ENCODE measurements around the gene PRDM5. TPM values are rescaled to one million over a fixed set of nuclear protein-coding genes. Genes with fewer than 3 reads are reported as not detected.

PRDM5 gene
- total and polyA plus RNA-seq, 9 of the 15 experiments (the other 6 are each of a cell fraction or from before 2014, with no cell fraction given) = not detected

DNA sequence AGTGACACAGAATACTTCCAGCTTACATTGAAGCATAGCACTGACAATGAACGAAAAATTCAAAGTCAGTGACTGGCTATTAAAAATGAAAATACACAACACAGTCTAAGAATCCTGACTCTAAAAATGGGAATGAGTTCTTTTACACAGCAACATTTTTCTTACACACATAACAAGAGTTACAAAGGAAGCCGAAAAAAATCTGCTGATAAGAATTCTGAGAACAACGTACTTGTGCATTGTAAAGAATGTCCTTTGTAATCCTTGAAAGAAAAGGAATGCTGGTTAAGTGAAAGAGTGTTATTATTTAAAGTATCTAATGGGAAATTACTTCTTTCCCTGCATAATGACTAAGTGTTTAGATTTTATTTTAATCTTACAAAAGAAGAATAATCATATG, 199.4 kb downstream of the PRDM5 start (continued):
- TF ChIP-seq, protein P1, sequence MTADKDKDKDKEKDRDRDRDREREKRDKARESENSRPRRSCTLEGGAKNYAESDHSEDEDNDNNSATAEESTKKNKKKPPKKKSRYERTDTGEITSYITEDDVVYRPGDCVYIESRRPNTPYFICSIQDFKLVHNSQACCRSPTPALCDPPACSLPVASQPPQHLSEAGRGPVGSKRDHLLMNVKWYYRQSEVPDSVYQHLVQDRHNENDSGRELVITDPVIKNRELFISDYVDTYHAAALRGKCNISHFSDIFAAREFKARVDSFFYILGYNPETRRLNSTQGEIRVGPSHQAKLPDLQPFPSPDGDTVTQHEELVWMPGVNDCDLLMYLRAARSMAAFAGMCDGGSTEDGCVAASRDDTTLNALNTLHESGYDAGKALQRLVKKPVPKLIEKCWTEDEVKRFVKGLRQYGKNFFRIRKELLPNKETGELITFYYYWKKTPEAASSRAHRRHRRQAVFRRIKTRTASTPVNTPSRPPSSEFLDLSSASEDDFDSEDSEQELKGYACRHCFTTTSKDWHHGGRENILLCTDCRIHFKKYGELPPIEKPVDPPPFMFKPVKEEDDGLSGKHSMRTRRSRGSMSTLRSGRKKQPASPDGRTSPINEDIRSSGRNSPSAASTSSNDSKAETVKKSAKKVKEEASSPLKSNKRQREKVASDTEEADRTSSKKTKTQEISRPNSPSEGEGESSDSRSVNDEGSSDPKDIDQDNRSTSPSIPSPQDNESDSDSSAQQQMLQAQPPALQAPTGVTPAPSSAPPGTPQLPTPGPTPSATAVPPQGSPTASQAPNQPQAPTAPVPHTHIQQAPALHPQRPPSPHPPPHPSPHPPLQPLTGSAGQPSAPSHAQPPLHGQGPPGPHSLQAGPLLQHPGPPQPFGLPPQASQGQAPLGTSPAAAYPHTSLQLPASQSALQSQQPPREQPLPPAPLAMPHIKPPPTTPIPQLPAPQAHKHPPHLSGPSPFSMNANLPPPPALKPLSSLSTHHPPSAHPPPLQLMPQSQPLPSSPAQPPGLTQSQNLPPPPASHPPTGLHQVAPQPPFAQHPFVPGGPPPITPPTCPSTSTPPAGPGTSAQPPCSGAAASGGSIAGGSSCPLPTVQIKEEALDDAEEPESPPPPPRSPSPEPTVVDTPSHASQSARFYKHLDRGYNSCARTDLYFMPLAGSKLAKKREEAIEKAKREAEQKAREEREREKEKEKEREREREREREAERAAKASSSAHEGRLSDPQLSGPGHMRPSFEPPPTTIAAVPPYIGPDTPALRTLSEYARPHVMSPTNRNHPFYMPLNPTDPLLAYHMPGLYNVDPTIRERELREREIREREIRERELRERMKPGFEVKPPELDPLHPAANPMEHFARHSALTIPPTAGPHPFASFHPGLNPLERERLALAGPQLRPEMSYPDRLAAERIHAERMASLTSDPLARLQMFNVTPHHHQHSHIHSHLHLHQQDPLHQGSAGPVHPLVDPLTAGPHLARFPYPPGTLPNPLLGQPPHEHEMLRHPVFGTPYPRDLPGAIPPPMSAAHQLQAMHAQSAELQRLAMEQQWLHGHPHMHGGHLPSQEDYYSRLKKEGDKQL (CRISPR knock-in tag; IDR thresholded peaks at IDR 0.05; ENCODE audit: borderline replicate concordance) = no peak
- TF ChIP-seq ZFP36 (IDR thresholded peaks at IDR 0.05; ENCODE audit: low read depth, low read length, partially characterized antibody) (no peak), SMARCE1 (IDR thresholded peaks at IDR 0.05) (no peak), ZNF311 (CRISPR knock-in tag; IDR thresholded peaks at IDR 0.05) (no peak)

DNA sequence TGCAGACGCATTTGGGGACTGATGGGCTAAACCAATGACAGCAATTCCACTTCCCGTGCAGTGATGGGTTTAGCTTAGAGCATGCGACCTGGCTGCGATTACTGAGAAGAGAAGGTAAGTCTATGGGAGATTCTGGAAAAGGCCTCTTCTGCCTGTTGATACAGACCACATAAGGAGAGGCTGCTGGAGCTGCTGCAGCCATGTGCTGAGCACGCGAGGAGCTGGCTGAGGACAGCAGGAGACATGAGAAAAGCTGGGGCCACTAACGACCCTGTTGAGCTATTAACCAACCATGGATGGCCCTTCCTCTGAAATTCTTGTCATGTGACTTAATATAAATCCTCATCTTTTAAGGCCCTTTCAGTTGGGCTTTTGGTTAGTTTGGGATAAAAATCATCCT, 199.9 kb downstream of the PRDM5 start:
- 2% methylated on average over 7 of the region's 7 CpGs for WGBS (ENCODE audit: insufficient coverage, low coverage, missing lambda C conversion rate)
- DNase-seq (ENCODE audit: extremely low read depth in 1 of 4, low spot score in 3 of 4) (no peak), ATAC-seq (no peak), FAIRE-seq (no peak)
- Histone ChIP-seq H3K9me3 (replicated peaks; ENCODE audit: control insufficient read depth, insufficient read depth, low read depth, low read length) (no peaks in the 10 kb centered on the region; the same call in 1 of the 2 replicates), H2AFZ (ENCODE audit: low read depth, low read length) (no peak overlapping the region), H3K4me2 (ENCODE audit: insufficient read depth, low read length) (no peak overlapping the region), H3K4me3 (no peak overlapping the region), H4K20me1 (replicated peaks; ENCODE audit: control insufficient read depth, insufficient read depth, low read length) (no peaks in the 10 kb centered on the region), H3K36me3 (ENCODE audit: control insufficient read depth, insufficient read depth, low read length) (no peaks in the 10 kb centered on the region), H3K4me1 (replicated peaks in 1 of 2; ENCODE audit: control insufficient read depth in 2 of 2, insufficient read depth in 2 of 2, low read length in 2 of 2) (no peaks in the 10 kb centered on the region), H3K9me1 (ENCODE audit: control insufficient read depth, insufficient read depth, low read length) (no peaks in the 10 kb centered on the region), H3K79me2 (ENCODE audit: control insufficient read depth, insufficient read depth, low read length) (no peaks in the 10 kb centered on the region), H3K27ac (ENCODE audit: extremely low read depth, low read depth, low read length) (no peak overlapping the region), H3K27me3 (ENCODE audit: control insufficient read depth in 2 of 2, insufficient read depth in 2 of 2, low read length in 2 of 2) (no peaks in the 10 kb centered on the region), H3K9ac (ENCODE audit: insufficient read depth in 1 of 2, low read depth in 2 of 2, low read length in 2 of 2) (no peak overlapping the region)
- BruUV-seq (replicated peaks) = no TSS peak
- in situ Hi-C loops (cut with MboI) = no loop called here
- POLR2A ChIA-PET = no interaction called here
- TF ChIP-seq FIP1L1 (IDR thresholded peaks at IDR 0.05; ENCODE audit: low read depth, low read length, poor library complexity, severe bottlenecking) = no peak
- intact Hi-C loops (cut with micrococcal nuclease) = no loop called here
- CTCF ChIA-PET (ENCODE audit: low intra/inter-chr PET ratio) = no interaction called here
